Activated CD8-positive, alpha-beta memory T cell treated with anti-CD3 and anti-CD28 coated beads, Interleukin-2, amount 50 U/mL, for 24 hours (primary cell): Measurements from ENCODE around the gene CAMTA1.

Experiments
- DNase-seq: peaks from one replicate; pipeline ENCODE4 v3.0.0-alpha.2; 2020; ENCODE audit errors: extremely low read depth

Gene CAMTA1

GRCh38 chr1:7719468-7720094, 934.3 kb downstream of the CAMTA1 start:
- no peak for DNase-seq

GRCh38 chr1:7721940-7722669, 936.9 kb downstream of the CAMTA1 start:
- no peak for DNase-seq

- no peak for DNase-seq
Observed at GRCh38 chr1:7722670-7723012, 937.4 kb downstream of the CAMTA1 start.

GRCh38 chr1:7726623-7727022, 941.4 kb downstream of the CAMTA1 start:
- no peak for DNase-seq

GRCh38 chr1:7727809-7728471, 942.7 kb downstream of the CAMTA1 start:
- no peak for DNase-seq

- no peak for DNase-seq
Observed at GRCh38 chr1:7729761-7730160, 944.5 kb downstream of the CAMTA1 start.

GRCh38 chr1:7732331-7732730, 947.1 kb downstream of the CAMTA1 start:
- DNase-seq, result no peak

DNA sequence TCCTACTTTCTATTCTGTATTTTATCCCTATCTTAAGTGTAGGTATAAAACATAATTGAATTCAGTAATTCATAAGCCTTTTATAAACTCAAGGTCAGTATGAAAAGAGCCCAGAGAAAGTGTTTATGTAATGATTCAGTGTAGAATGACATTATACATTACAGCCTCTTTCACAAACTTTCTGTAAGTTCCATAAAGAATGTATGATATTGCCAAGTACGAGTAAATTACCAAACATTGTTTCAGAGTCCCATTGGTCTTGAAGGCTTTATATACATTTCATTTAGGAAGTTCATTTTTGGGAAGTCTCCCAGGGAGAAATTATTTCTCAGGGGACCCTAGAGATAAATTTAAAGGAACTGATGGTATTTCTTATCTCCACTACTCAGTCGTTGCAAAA, 948.0 kb downstream of the CAMTA1 start:
- no peak for DNase-seq

GRCh38 chr1:7738044-7738443, 952.8 kb downstream of the CAMTA1 start:
- no peak for DNase-seq

- no peak for DNase-seq
Observed at GRCh38 chr1:7743346-7743745, 958.1 kb downstream of the CAMTA1 start.

- DNase-seq, result no peak
Observed at GRCh38 chr1:7744882-7745281, 959.6 kb downstream of the CAMTA1 start.

DNA sequence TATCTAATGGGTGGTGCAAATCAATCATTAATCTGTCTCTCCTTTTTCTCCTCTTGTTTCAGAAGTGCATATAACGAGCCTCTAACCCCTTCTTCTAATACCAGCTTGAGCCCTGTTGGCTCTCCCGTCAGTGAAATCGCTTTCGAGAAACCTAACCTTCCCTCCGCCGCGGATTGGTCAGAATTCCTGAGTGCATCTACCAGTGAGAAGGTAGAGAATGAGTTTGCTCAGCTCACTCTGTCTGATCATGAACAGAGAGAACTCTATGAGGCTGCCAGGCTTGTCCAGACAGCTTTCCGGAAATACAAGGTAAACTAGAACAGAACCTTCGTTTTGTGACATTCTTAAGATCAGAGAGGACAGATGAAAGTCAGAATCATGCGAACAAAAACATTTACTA, 960.5 kb downstream of the CAMTA1 start:
- DNase-seq, result no peak

GRCh38 chr1:7747605-7748004, 962.4 kb downstream of the CAMTA1 start:
- no peak for DNase-seq

- no peak for DNase-seq
Observed at GRCh38 chr1:7749126-7749525, 963.9 kb downstream of the CAMTA1 start.

DNA sequence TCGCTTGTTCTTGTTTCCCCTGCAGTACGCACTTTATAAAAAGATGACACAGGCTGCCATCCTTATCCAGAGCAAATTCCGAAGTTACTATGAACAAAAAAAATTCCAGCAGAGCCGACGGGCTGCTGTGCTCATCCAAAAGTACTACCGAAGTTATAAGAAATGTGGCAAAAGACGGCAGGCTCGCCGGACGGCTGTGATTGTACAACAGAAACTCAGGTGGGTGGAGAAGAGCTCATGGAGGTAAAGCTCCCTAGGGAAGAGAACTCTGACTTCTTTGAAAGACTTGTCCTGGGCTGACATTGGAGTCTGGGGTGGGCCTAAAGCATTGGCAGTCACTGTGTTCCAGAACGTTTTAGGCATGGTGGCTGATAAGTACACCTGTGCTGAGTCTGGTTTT, 965.9 kb downstream of the CAMTA1 start:
- DNase-seq, result no peak

DNA sequence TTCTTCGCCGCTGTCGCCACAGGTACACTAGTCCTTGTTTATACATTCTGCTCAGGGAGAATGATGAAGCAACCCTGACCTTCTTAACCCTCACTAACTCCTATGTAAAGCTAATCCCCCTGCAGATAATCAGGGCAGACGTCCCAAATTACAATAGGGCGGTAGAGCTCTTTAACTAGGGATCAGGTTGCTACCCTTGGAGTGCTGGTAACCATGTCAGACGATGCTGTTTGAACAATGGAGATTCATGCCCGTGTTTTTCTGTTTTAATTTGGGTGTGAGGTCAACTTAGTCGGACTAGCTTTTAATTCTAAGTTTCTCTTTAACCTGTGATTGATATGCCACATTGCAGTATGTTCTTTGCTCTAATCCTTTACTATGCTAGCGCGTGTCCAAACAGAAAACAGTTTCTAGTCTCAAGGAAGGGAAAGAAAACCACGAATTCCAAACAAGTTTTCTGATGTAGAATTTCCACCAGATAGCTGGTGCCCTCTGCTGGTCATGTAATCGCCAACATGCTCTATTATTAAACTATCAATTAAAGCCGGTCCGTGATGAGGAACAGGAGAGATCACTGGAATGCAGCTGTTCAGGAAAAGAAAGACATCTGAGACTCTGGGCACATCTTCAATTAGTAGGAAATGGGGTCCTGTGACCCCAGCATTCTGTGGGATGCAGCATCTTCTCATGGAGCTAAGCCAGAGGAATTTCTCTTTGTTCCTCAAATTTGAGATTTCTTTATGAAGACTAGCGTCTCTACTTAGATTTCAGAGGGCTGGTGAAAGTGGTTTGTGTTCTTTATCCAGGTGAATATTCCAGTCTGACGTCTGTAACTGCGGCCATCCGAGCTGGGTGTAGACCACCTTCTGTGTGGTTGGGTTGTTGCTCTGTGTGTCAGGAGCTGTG, 967.5 kb downstream of the CAMTA1 start:
- DNase-seq, result no peak

- DNase-seq, result no peak
Observed at GRCh38 chr1:7753641-7754040, 968.4 kb downstream of the CAMTA1 start.

DNA sequence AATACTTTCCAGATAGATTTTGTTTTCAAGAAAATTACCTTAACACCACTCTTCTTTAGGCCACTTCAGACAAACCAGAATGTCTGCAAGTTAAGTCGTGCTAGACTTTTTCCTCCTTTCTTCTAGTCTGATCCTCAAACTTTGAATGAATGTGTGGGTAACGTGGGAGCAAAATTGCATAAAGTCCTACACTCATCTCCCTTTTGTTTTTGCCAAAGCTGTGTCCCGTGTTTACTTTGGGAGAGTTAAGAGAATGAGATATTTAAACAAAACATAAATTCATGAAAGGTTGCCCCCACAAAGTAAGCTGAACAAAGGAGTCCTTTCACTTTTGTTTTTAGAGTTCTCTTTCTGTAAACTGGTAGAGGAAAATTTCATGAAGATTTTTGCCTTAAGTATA, 969.0 kb downstream of the CAMTA1 start:
- DNase-seq, result no peak

DNA sequence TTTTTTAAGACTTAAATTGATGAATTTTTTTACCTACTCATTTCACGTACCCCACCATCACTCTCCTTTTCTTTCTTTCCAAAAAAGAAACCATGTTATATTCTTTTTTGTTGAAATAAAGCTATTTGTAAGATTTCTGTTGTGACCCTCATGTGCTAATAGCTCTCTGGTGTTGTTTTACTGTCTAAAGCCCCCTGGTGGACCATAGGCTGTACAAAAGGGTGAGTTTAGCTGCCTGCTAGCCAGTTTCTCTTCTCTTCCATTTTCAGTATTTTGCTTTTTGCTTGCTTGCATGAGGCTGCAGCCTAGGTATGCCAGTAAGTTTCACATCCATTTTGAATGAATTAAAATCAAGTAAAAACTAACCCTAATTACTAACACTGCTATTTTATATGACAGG, 970.2 kb downstream of the CAMTA1 start:
- no peak for DNase-seq

DNA sequence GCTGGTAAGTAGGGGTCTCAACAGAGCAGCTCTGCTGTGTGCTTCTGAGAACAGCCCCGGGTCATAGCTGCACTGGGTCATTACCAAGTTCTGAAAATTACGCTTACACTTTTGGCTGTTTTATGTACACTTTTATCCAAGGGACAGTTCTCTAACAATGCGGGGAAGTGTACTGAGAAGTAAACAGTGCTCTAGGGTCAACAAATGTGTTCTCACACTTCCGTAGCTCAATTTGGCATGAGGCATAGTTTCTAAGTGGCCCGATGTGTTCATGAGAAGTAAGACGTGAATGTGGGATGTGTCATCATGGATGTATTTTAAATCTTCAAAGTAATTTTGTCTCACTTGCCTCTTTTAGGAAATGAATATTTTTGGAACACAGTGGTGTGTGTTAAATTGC, 975.0 kb downstream of the CAMTA1 start:
- no peak for DNase-seq

DNA sequence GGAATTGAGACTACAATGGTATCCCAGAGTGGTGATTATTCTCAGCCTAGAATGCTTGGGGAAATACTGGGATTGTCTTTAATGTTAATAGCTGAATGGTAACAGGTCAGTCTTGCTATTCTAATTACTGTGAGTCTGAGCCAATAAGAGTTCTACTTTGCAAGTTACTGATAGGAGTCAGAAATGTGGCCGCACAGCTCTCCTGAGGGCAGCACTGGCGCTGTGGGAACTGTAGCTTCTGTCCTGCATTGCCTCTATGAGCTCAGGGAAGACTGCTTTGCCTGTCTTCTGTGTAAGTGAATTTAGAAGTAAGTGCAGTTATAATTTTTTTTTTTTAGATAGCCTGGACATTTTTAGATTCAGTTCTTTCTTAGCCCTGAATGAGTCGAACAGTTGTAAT, 975.8 kb downstream of the CAMTA1 start:
- DNase-seq, result no peak

GRCh38 chr1:7767176-7767575, 981.9 kb downstream of the CAMTA1 start:
- DNase-seq, result no peak
